B cell (primary cell): ENCODE measurements around the gene TMEM81. TPM values are rescaled to one million over a fixed set of nuclear protein-coding genes. Genes with fewer than 3 reads are reported as not detected.

Experiments
- ATAC-seq: fragments of 200-7000 bp; cut with Tn5 transposase; one replicate; pipeline ENCODE4 v1.10.0; 2021; ENCODE audit warnings: low read depth, mild to moderate bottlenecking, moderate number of reproducible peaks, moderate library complexity
- CTCF ChIA-PET: fragments of 350-600 bp; sonication (Branson Sonifier 250); formaldehyde crosslinking; loops from one replicate; lab custom pipeline; 2021; ENCODE audit warnings: antibody characterized with exemption, inconsistent platforms; lab: Charles Lee
- POLR2A ChIA-PET: fragments of 350-600 bp; sonication (Branson Sonifier 250); formaldehyde crosslinking; loops from one replicate; lab custom pipeline; 2021; ENCODE audit warnings: antibody characterized with exemption; lab: Charles Lee
- DNase-seq: peaks from one replicate; pipeline ENCODE4 v3.0.0; 2013
- H2AFZ ChIP-seq: 2 replicates; pipeline ENCODE4 v1.6.1; 2012; ENCODE audit warnings: mild to moderate bottlenecking, low read depth, low read length; ENCODE audit not compliant: insufficient read depth, poor library complexity, severe bottlenecking
- H3K27ac ChIP-seq, 2 donors: 1 replicate in 1 of 2; 2 replicates in 1 of 2; pipeline ENCODE4 v1.5.1; 2012 to 2013; ENCODE audit warnings: low read length in 2 of 2, mild to moderate bottlenecking in 2 of 2, moderate library complexity in 1 of 2
- H3K27me3 ChIP-seq, 4 experiments: fragments of 200-600 bp in 1 of 4; sonication (generic) in 1 of 4; replicated peaks in 1 of 4; 1 replicate in 2 of 4; 2 replicates in 2 of 4; pipeline versions ENCODE4 v1.6.1 to v1.7.0; 2013 to 2016; ENCODE audit warnings: low read length in 3 of 4, mild to moderate bottlenecking in 2 of 4, mixed read lengths in 1 of 4, moderate library complexity in 1 of 4; ENCODE audit not compliant: insufficient read depth in 4 of 4, control insufficient read depth in 3 of 4; ENCODE audit errors: control extremely low read depth in 1 of 4
- H3K36me3 ChIP-seq, 2 experiments: replicated peaks in 1 of 2; 1 replicate in 1 of 2; 2 replicates in 1 of 2; pipeline versions ENCODE4 v1.6.1 to v1.7.1; 2013; ENCODE audit warnings: low read length in 1 of 2; ENCODE audit not compliant: insufficient read depth in 2 of 2, control insufficient read depth in 1 of 2; ENCODE audit errors: control extremely low read depth in 1 of 2, extremely low read depth in 1 of 2
- H3K4me1 ChIP-seq, 2 donors: fragments of 200-600 bp in 1 of 2; sonication (generic) in 1 of 2; 1 replicate in 1 of 2; 2 replicates in 1 of 2; pipeline versions ENCODE4 v1.5.1 to v1.6.1; 2013 to 2017; ENCODE audit warnings: low read length in 2 of 2; ENCODE audit not compliant: control insufficient read depth in 2 of 2, insufficient read depth in 2 of 2
- H3K4me2 ChIP-seq: replicated peaks from 2 replicates; pipeline ENCODE3; 2012; ENCODE audit warnings: mild to moderate bottlenecking, low read depth, low read length; ENCODE audit not compliant: poor library complexity, severe bottlenecking
- H3K4me3 ChIP-seq, 5 experiments: fragments of 200-600 bp in 1 of 5; sonication (generic) in 1 of 5; 1 replicate in 3 of 5; 2 replicates in 2 of 5; pipeline versions ENCODE4 v1.5.1 to v1.7.0; 2011 to 2016; ENCODE audit warnings: low read length in 4 of 5, mild to moderate bottlenecking in 4 of 5, low read depth in 2 of 5, control low read depth in 1 of 5, moderate library complexity in 1 of 5; ENCODE audit not compliant: insufficient read depth in 1 of 5; ENCODE audit errors: control extremely low read depth in 1 of 5, extremely low read depth in 1 of 5
- H3K79me2 ChIP-seq: fragments of 200-600 bp; sonication (generic); one replicate; pipeline ENCODE4 v1.6.0; 2016; ENCODE audit warnings: low read length; ENCODE audit not compliant: control insufficient read depth, insufficient read depth
- H3K9ac ChIP-seq: fragments of 200-600 bp; sonication (generic); 2 replicates; pipeline ENCODE4 v1.6.1; 2017; ENCODE audit warnings: mild to moderate bottlenecking, low read length, moderate library complexity
- H3K9me3 ChIP-seq, 3 donors: one replicate each; pipeline versions ENCODE4 v1.6.1 to v1.7.1; 2013; ENCODE audit warnings: low read length in 2 of 3; ENCODE audit not compliant: control insufficient read depth in 2 of 3, insufficient read depth in 1 of 3; ENCODE audit errors: control extremely low read depth in 1 of 3
- H4K20me1 ChIP-seq: 2 replicates; pipeline ENCODE4 v1.6.0; 2012; ENCODE audit warnings: mild to moderate bottlenecking, low read length; ENCODE audit not compliant: insufficient read depth, control insufficient read depth, poor library complexity, severe bottlenecking
- H3K27ac Mint-ChIP-seq: one replicate; pipeline ENCODE4 v1.8.0; 2021; ENCODE audit warnings: mixed read lengths
- H3K27me3 Mint-ChIP-seq: one replicate; pipeline ENCODE4 v1.8.0; 2021; ENCODE audit warnings: mixed read lengths
- H3K4me1 Mint-ChIP-seq: one replicate; pipeline ENCODE4 v1.8.0; 2021; ENCODE audit warnings: mixed read lengths
- H3K4me3 Mint-ChIP-seq: one replicate; pipeline ENCODE4 v1.8.0; 2021; ENCODE audit warnings: mixed read lengths
- H3K9me3 Mint-ChIP-seq: one replicate; pipeline ENCODE4 v1.8.0; 2022; ENCODE audit warnings: mixed read lengths; ENCODE audit not compliant: insufficient read depth
- EZH2 ChIP-seq: IDR thresholded peaks from 2 replicates; pipeline ENCODE4 v1.6.1; 2012; ENCODE audit warnings: borderline replicate concordance, low read depth, mild to moderate bottlenecking, moderate library complexity, low read length; ENCODE audit not compliant: insufficient read depth, poor library complexity, severe bottlenecking
- WGBS: methylation state at CpG from one replicate; pipeline ENCODE4 v1.1.5; 2013; ENCODE audit warnings: missing lambda C conversion rate; ENCODE audit not compliant: insufficient coverage; 5-methylcytosine and 5-hydroxymethylcytosine counted together
- intact Hi-C: fragments of 100-400 bp; cut with micrococcal nuclease; formaldehyde crosslinking; loops from one replicate; pipeline ENCODE4 v1.10.0; 2022
- polyA plus RNA-seq: library from polyadenylated mRNA; depleted of rRNA; stranded (reverse); fragments of >200 nt; gene quantifications from 2 replicates; pipeline ENCODE4 v1.2.3, GENCODE V29; 2012
- total RNA-seq, 2 donors: library from RNA; stranded (reverse); fragments of 120-200 nt in 1 of 2; gene quantifications; 1 replicate in 1 of 2; 2 replicates in 1 of 2; pipeline versions ENCODE4 v1.2.3 to v1.2.4, GENCODE V29; 2013 to 2022
- TF ChIP-seq, protein P1 (sequence below): fragments of 200-600 bp; IDR thresholded peaks from one replicate; pipeline ENCODE4 v1.8.0; 2022; ENCODE audit warnings: antibody characterized with exemption, mild to moderate bottlenecking

The TMEM81 gene
- total and polyA plus RNA-seq, 2 donors (not counting 1 experiment from before 2014, with no cell fraction given): 3.0 to 6.2 TPM

DNA sequence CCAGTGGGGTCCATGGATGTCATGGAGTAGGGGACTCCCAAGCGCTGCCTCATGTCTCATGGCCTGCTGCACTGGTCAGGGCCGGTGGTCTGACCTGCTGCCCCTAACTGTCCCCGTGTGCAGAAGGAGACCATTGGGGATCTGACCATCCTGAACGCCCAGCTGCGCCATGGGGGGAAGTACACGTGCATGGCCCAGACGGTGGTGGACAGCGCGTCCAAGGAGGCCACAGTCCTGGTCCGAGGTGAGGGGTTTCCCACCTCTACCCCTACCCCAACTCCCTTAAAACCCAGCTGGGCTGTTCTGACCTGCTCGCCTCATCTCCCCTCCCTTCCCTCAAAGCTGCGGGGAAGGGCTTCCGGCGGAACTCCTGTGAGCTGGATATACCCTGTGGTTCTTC is 18.6 kb downstream of the TMEM81 start:
- Histone ChIP-seq H4K20me1 (no peaks in the 10 kb centered on the region), H3K9me3 (no peaks in the 10 kb centered on the region), H3K4me1 (peaks cover 0 to 6% of the 10 kb centered on the region in 2 donors), H2AFZ (no peak overlapping the region), H3K4me2 (no peak overlapping the region), H3K9ac (no peak overlapping the region), H3K79me2 (no peaks in the 10 kb centered on the region), H3K4me3 (no peak overlapping the region), H3K27me3 (no peaks in the 10 kb centered on the region), H3K36me3 (no peaks in the 10 kb centered on the region), H3K27ac (no peak overlapping the region)
- TF ChIP-seq, protein P1, sequence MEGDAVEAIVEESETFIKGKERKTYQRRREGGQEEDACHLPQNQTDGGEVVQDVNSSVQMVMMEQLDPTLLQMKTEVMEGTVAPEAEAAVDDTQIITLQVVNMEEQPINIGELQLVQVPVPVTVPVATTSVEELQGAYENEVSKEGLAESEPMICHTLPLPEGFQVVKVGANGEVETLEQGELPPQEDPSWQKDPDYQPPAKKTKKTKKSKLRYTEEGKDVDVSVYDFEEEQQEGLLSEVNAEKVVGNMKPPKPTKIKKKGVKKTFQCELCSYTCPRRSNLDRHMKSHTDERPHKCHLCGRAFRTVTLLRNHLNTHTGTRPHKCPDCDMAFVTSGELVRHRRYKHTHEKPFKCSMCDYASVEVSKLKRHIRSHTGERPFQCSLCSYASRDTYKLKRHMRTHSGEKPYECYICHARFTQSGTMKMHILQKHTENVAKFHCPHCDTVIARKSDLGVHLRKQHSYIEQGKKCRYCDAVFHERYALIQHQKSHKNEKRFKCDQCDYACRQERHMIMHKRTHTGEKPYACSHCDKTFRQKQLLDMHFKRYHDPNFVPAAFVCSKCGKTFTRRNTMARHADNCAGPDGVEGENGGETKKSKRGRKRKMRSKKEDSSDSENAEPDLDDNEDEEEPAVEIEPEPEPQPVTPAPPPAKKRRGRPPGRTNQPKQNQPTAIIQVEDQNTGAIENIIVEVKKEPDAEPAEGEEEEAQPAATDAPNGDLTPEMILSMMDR: no peak
- no peak for TF ChIP-seq EZH2
- ATAC-seq: no peak
- ChIA-PET CTCF (interaction anchor here (1.1 kb wide), 1 partner anchor 189 kb away, joined by 3 read pairs; no protein-coding TSS in a partner anchor), POLR2A (no interaction called here)
- H3K4me3 Mint-ChIP-seq: no peak overlapping the region
- intact Hi-C loops: no loop called here
- no peak for DNase-seq
- 98% methylated on average over 14 of the region's 14 CpGs for WGBS
- no peak overlapping the region for H3K27ac Mint-ChIP-seq
- H3K9me3 Mint-ChIP-seq: no peaks in the 10 kb centered on the region
- no peaks in the 10 kb centered on the region for H3K27me3 Mint-ChIP-seq
- no peaks in the 10 kb centered on the region for H3K4me1 Mint-ChIP-seq

DNA sequence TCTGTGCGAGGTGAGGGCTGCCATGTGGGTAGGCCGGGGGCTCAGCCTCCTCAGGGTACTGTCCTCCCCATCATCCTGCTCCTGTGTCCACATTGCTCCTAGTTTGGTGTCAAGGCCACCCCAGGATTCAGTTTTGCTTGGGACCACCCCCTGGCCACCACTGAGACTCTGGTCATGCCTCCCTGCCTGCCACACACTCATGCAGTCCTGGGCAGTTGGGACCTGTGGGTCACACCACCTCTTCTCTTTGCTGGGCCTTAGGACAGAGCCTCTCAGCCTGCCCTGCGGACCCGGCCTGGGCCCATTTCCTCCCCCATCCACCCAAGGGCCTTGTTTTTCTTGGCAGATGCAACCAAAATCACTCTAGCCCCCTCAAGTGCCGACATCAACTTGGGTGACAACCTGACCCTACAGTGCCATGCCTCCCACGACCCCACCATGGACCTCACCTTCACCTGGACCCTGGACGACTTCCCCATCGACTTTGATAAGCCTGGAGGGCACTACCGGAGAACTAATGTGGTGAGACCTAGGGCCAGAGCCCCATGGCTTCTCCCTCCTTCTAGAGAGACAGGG is 19.4 kb downstream of the TMEM81 start:
- TF ChIP-seq, protein P1: no peak
- no peak for TF ChIP-seq EZH2
- POLR2A ChIA-PET: no interaction called here
- intact Hi-C loops: no loop called here

More for the DNA sequence above, 19.4 kb downstream of the TMEM81 start:
- Histone ChIP-seq H2AFZ (no peak overlapping the region), H3K9ac (no peak overlapping the region), H3K4me1 (peaks cover 0 to 6% of the 10 kb centered on the region in 2 donors), H3K27ac (no peak overlapping the region), H3K4me2 (no peak overlapping the region), H3K9me3 (no peaks in the 10 kb centered on the region), H3K4me3 (no peak overlapping the region), H3K79me2 (no peaks in the 10 kb centered on the region), H3K27me3 (no peaks in the 10 kb centered on the region), H3K36me3 (no peaks in the 10 kb centered on the region), H4K20me1 (no peaks in the 10 kb centered on the region)
- H3K9me3 Mint-ChIP-seq: no peaks in the 10 kb centered on the region
- DNase-seq: no peak
- 89% methylated on average over 8 of the region's 9 CpGs for WGBS
- H3K4me1 Mint-ChIP-seq: no peaks in the 10 kb centered on the region
- no peak overlapping the region for H3K4me3 Mint-ChIP-seq
- no peak overlapping the region for H3K27ac Mint-ChIP-seq
- H3K27me3 Mint-ChIP-seq: no peaks in the 10 kb centered on the region
- CTCF ChIA-PET: no interaction called here
- ATAC-seq: no peak
